Measurements from ENCODE around the gene SKP2.

SKP2 gene

DNA sequence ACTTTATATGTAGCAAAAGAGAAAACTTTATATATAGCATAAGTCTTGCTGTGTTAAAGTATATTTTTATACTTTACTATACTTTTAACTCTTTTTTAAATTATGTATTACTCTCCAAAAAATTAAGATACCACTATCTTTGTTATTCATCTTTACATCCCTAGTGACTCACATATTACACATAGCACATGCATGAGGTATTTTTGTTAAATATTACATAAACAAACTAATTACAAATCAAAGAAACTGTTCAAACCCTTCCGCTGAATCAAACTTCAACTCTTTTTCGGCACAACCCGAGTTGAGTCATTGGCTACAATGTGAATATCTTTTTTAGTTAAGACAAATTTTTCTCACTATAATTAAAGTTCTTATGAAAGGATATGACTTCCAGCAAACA, 57.8 kb downstream of the SKP2 start:
- no peak for ATAC-seq (ENCODE audit: insufficient read depth, low read depth)
- Histone ChIP-seq H3K36me3 (ENCODE audit: insufficient read depth, low read length) (peaks cover 32% of the 10 kb centered on the region; the same call in 1 of the 2 replicates), H3K27me3 (ENCODE audit: insufficient read depth, low read length, poor library complexity) (no peaks in the 10 kb centered on the region), H3K4me1 (ENCODE audit: insufficient read depth, low read length) (no peaks in the 10 kb centered on the region), H3K4me2 (ENCODE audit: insufficient read depth, low read length) (no peak overlapping the region), H2AFZ (ENCODE audit: low read depth, low read length) (no peak overlapping the region), H3K27ac (ENCODE audit: low read length) (no peak overlapping the region), H3K9me3 (ENCODE audit: insufficient read depth, low read length, severe bottlenecking) (no peaks in the 10 kb centered on the region), H3K4me3 (ENCODE audit: low read depth in 1 of 2, low read length in 2 of 2) (no peak overlapping the region), H3K9ac (ENCODE audit: low read depth, low read length) (no peak overlapping the region), H3K79me2 (ENCODE audit: insufficient read depth, low read length) (no peaks in the 10 kb centered on the region), H4K20me1 (ENCODE audit: insufficient read depth, low read length) (no peaks in the 10 kb centered on the region)
- TF ChIP-seq, protein P1, sequence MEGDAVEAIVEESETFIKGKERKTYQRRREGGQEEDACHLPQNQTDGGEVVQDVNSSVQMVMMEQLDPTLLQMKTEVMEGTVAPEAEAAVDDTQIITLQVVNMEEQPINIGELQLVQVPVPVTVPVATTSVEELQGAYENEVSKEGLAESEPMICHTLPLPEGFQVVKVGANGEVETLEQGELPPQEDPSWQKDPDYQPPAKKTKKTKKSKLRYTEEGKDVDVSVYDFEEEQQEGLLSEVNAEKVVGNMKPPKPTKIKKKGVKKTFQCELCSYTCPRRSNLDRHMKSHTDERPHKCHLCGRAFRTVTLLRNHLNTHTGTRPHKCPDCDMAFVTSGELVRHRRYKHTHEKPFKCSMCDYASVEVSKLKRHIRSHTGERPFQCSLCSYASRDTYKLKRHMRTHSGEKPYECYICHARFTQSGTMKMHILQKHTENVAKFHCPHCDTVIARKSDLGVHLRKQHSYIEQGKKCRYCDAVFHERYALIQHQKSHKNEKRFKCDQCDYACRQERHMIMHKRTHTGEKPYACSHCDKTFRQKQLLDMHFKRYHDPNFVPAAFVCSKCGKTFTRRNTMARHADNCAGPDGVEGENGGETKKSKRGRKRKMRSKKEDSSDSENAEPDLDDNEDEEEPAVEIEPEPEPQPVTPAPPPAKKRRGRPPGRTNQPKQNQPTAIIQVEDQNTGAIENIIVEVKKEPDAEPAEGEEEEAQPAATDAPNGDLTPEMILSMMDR (IDR thresholded peaks at IDR 0.05; ENCODE audit: borderline replicate concordance, extremely low read depth, low read length, poor library complexity, severe bottlenecking) = no peak
- no peak for TF ChIP-seq EZH2 (IDR thresholded peaks at IDR 0.05; ENCODE audit: borderline replicate concordance, low read depth, low read length, severe bottlenecking)
- no peak for DNase-seq

- Histone ChIP-seq H3K4me2 (ENCODE audit: insufficient read depth, low read length) (no peak overlapping the region), H4K20me1 (ENCODE audit: insufficient read depth, low read length) (no peaks in the 10 kb centered on the region), H3K9me3 (ENCODE audit: insufficient read depth, low read length, severe bottlenecking) (no peaks in the 10 kb centered on the region), H3K4me1 (ENCODE audit: insufficient read depth, low read length) (no peaks in the 10 kb centered on the region), H3K27ac (ENCODE audit: low read length) (no peak overlapping the region), H3K4me3 (ENCODE audit: low read depth in 1 of 2, low read length in 2 of 2) (no peak overlapping the region), H3K27me3 (ENCODE audit: insufficient read depth, low read length, poor library complexity) (no peaks in the 10 kb centered on the region), H3K36me3 (ENCODE audit: insufficient read depth, low read length) (peaks cover 46% of the 10 kb centered on the region), H3K79me2 (ENCODE audit: insufficient read depth, low read length) (no peaks in the 10 kb centered on the region), H3K9ac (ENCODE audit: low read depth, low read length) (no peak overlapping the region), H2AFZ (ENCODE audit: low read depth, low read length) (no peak overlapping the region)
- no peak for DNase-seq
- no peak for ATAC-seq (ENCODE audit: insufficient read depth, low read depth)
- TF ChIP-seq EZH2 (IDR thresholded peaks at IDR 0.05; ENCODE audit: borderline replicate concordance, low read depth, low read length, severe bottlenecking) = no peak
- TF ChIP-seq, protein P1 (IDR thresholded peaks at IDR 0.05; ENCODE audit: borderline replicate concordance, extremely low read depth, low read length, poor library complexity, severe bottlenecking) = no peak
These were observed 62.5 kb downstream of the SKP2 start for GRCh38 chr5:36214436-36214835.

DNA sequence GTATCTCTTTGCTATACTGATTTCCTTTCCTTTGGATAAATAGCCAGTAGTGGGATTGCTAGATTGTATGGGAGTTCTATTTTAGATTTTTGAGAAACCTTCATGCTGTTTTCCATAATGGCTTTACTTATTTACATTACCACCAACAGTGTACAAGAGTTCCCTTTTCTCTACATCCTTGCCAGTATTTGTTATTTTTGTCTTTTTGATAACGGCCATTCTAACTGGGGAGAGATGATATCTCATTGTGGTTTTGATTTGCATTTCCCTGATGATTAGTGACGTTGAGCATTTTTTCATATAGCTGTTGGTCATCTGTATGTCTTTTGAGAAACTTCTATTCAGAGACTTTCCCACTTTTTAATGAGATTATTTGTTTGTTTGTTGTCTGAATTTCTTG, 64.0 kb downstream of the SKP2 start:
- H3K27ac ChIP-seq (ENCODE audit: low read length) = no peak overlapping the region
- no peaks in the 10 kb centered on the region for H4K20me1 ChIP-seq (ENCODE audit: insufficient read depth, low read length)
- TF ChIP-seq, protein P1 (IDR thresholded peaks at IDR 0.05; ENCODE audit: borderline replicate concordance, extremely low read depth, low read length, poor library complexity, severe bottlenecking) = no peak
- no peak for TF ChIP-seq EZH2 (IDR thresholded peaks at IDR 0.05; ENCODE audit: borderline replicate concordance, low read depth, low read length, severe bottlenecking)
- peaks cover 47% of the 10 kb centered on the region for H3K36me3 ChIP-seq (ENCODE audit: insufficient read depth, low read length)
- no peaks in the 10 kb centered on the region for H3K79me2 ChIP-seq (ENCODE audit: insufficient read depth, low read length)
- H3K9ac ChIP-seq (ENCODE audit: low read depth, low read length) = no peak overlapping the region
- ATAC-seq (ENCODE audit: insufficient read depth, low read depth) (no peak), DNase-seq (no peak)
- H3K9me3 ChIP-seq (ENCODE audit: insufficient read depth, low read length, severe bottlenecking) = no peaks in the 10 kb centered on the region
- H2AFZ ChIP-seq (ENCODE audit: low read depth, low read length) = no peak overlapping the region
- no peaks in the 10 kb centered on the region for H3K4me1 ChIP-seq (ENCODE audit: insufficient read depth, low read length)
- H3K27me3 ChIP-seq (ENCODE audit: insufficient read depth, low read length, poor library complexity) = no peaks in the 10 kb centered on the region
- H3K4me2 ChIP-seq (ENCODE audit: insufficient read depth, low read length) = no peak overlapping the region
- no peak overlapping the region for H3K4me3 ChIP-seq (ENCODE audit: low read depth in 1 of 2, low read length in 2 of 2)

GRCh38 chr5:36217567-36217966, 65.7 kb downstream of the SKP2 start:
- no peaks in the 10 kb centered on the region for H3K27me3 ChIP-seq (ENCODE audit: insufficient read depth, low read length, poor library complexity)
- H3K9ac ChIP-seq (ENCODE audit: low read depth, low read length) = no peak overlapping the region
- H3K36me3 ChIP-seq (ENCODE audit: insufficient read depth, low read length) = peaks cover 54% of the 10 kb centered on the region
- H2AFZ ChIP-seq (ENCODE audit: low read depth, low read length) = no peak overlapping the region
- no peaks in the 10 kb centered on the region for H4K20me1 ChIP-seq (ENCODE audit: insufficient read depth, low read length)
- DNase-seq (no peak), ATAC-seq (ENCODE audit: insufficient read depth, low read depth) (no peak)
- no peaks in the 10 kb centered on the region for H3K4me1 ChIP-seq (ENCODE audit: insufficient read depth, low read length)
- no peak overlapping the region for H3K4me3 ChIP-seq (ENCODE audit: low read depth in 1 of 2, low read length in 2 of 2)
- no peak overlapping the region for H3K4me2 ChIP-seq (ENCODE audit: insufficient read depth, low read length)
- H3K79me2 ChIP-seq (ENCODE audit: insufficient read depth, low read length) = no peaks in the 10 kb centered on the region
- no peak overlapping the region for H3K27ac ChIP-seq (ENCODE audit: low read length)
- no peak for TF ChIP-seq EZH2 (IDR thresholded peaks at IDR 0.05; ENCODE audit: borderline replicate concordance, low read depth, low read length, severe bottlenecking)
- TF ChIP-seq, protein P1 (IDR thresholded peaks at IDR 0.05; ENCODE audit: borderline replicate concordance, extremely low read depth, low read length, poor library complexity, severe bottlenecking) = no peak
- no peaks in the 10 kb centered on the region for H3K9me3 ChIP-seq (ENCODE audit: insufficient read depth, low read length, severe bottlenecking)

Measured in DND-41 (cell line).